Choroid plexus epithelial cell (primary cell): ENCODE measurements around the gene STRIT1.

Source experiments
- DNase-seq: peaks from one replicate; pipeline ENCODE4 v3.0.0-alpha.2; 2010; ENCODE audit warnings: low read depth
- H3K4me3 ChIP-seq: 2 replicates; pipeline ENCODE4 v1.5.1; 2011; ENCODE audit warnings: low read depth, mild to moderate bottlenecking, control low read depth, low read length, moderate library complexity
- CTCF ChIP-seq: conservative IDR thresholded peaks from 2 replicates; pipeline ENCODE4 v1.5.1; 2011; ENCODE audit warnings: low read depth, mild to moderate bottlenecking, control low read depth, inconsistent platforms, low read length, moderate library complexity

The STRIT1 gene

GRCh38 chr3:155332716-155333115, 39.2 kb upstream of the STRIT1 start:
- no peak overlapping the region for H3K4me3 ChIP-seq
- no peak for TF ChIP-seq CTCF
- no peak for DNase-seq

GRCh38 chr3:155331078-155331477, 37.6 kb upstream of the STRIT1 start:
- no peak overlapping the region for H3K4me3 ChIP-seq
- DNase-seq, result no peak
- TF ChIP-seq CTCF, result no peak

DNA sequence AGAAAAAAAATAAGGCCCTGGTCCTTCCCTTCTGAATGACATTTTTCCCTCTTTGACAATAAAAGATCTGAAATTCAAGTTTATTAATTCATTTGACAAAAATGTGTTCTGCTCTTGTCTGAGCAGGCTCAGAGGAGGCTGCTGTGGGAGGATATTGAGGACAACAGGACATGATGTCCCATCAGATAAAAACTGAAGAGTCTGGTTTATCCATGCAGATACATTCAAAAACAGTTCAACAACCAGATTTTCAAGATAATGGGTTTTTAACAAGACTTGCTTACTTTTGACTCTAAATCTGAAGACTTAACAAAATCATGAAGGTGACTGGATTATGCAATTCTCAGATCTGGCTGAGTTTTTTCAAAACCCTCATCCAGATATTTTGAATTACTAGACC, 36.9 kb upstream of the STRIT1 start:
- TF ChIP-seq CTCF, result no peak
- no peak for DNase-seq
- no peak overlapping the region for H3K4me3 ChIP-seq

GRCh38 chr3:155329513-155330048, 36.1 kb upstream of the STRIT1 start:
- TF ChIP-seq CTCF, result no peak
- DNase-seq, result no peak
- no peak overlapping the region for H3K4me3 ChIP-seq

GRCh38 chr3:155327871-155328270, 34.4 kb upstream of the STRIT1 start:
- H3K4me3 ChIP-seq, result no peak overlapping the region
- DNase-seq, result no peak
- TF ChIP-seq CTCF, result no peak

DNA sequence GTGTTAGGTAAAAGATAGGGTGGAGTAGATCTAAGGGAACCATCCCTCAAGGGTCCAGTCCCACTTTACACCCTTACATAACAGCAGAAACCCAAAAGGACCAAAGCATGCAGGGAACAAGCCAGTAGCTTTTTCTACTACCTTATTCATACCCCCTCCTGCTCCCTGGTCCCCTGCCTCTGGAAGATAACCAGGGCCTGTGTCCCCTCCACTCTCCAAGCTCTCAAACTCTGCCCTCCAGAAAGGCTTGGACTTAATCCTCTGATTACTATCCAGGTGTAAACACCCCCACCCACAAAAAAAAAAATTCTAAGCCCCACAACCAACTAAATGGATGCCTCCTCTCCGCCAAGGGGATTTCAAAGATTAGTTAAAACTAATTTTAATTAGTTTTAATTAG, 33.9 kb upstream of the STRIT1 start:
- no peak for DNase-seq
- no peak overlapping the region for H3K4me3 ChIP-seq
- TF ChIP-seq CTCF, result no peak

DNA sequence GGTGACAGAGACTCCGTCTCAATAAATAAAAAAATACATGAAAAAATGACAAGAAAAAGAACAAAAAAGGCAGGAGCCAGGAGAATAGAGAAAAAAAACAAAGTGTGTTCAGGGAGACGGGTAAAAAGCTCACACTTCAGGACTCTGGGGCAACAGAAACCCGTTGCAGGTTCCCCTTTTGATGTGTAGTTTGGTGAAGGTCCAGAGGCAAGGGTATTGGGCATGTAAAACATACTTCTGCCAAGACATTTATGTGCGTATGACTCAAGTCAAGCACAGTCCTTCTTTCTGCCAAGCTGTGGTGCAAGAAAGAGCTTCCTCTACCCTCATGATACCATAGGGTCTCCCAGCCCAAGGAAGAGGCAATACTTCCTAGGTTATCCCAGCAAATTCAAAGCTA, 33.4 kb upstream of the STRIT1 start:
- H3K4me3 ChIP-seq, result no peak overlapping the region
- TF ChIP-seq CTCF, result no peak
- no peak for DNase-seq
